ENCODE data around the gene ARRDC5.
"Not testable (repeated sequence)": the region's sequence is repeated elsewhere in the genome, so short reads cannot be mapped to it uniquely, and the experiment has no call there.

The ARRDC5 gene

DNA sequence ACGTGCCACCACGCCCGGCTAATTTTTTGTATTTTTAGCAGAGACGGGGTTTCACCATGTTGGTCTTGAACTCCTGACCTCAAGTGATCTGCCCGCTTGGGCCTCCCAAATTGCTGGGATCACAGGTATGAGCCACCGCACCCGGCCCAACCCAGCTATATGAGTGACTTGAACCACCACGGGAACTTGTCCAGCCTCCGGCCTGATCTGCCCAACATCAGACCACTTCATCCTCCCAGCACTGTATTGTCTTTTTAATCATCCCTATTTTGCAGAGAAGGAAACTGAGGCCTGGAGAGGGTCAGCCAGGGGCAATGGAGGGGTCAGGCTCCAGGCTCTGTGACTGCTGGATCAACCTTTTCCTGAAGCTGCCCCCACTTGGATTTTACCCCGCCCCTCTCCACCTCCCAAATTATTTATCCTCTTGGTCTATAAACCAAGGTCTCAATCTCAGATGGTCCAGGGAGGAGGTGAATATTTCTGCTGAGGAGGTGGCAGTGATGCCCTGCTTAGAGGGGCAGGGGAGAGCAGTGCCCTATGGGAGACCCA is 34.3 kb downstream of the ARRDC5 start:
- DNase-seq (ENCODE audit: low spot score): no peak

DNA sequence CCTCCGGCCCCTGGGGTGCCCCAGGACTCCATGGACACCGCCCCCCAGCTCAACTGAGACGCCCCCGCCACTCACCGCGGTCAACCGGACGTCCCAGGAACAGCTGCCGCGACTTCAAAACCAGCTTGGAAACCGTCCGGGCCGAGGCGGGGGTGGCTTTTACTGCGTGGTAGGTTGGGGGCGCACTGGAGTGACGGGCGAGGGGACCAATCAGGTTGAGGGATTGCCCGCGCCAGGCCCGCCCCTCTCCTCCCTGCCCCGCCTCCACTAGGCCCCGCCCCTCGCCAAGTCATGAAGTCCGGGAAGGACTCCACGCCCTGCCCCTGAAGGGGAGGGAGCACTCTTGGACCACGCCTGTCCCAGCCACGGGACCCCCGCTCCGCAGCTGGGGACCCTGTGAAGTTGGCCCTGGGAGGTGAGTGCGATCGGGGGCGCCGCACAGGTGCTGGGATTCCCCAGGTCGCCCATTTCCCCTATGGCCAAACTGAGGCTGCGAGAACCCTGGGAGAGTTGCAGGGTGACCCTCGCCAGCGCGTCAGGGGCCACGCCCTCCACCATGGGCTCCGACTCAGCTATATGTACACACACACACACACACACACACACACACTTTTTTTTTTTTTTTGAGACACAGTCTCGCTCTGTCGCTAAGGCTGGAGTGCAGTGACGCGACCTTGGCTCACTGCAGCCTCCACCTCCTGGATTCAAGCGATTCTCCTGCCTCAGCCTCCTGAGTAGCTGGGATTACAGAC is 35.0 kb downstream of the ARRDC5 start, which contains the start of gene PLIN3:
PLIN3 (minus strand) TSS at position 134 of the 752 bp plus-strand sequence. CDS start 6,273 bp downstream, outside the sequence.
- peak; percentile 89 for DNase-seq (ENCODE audit: low spot score)

DNA sequence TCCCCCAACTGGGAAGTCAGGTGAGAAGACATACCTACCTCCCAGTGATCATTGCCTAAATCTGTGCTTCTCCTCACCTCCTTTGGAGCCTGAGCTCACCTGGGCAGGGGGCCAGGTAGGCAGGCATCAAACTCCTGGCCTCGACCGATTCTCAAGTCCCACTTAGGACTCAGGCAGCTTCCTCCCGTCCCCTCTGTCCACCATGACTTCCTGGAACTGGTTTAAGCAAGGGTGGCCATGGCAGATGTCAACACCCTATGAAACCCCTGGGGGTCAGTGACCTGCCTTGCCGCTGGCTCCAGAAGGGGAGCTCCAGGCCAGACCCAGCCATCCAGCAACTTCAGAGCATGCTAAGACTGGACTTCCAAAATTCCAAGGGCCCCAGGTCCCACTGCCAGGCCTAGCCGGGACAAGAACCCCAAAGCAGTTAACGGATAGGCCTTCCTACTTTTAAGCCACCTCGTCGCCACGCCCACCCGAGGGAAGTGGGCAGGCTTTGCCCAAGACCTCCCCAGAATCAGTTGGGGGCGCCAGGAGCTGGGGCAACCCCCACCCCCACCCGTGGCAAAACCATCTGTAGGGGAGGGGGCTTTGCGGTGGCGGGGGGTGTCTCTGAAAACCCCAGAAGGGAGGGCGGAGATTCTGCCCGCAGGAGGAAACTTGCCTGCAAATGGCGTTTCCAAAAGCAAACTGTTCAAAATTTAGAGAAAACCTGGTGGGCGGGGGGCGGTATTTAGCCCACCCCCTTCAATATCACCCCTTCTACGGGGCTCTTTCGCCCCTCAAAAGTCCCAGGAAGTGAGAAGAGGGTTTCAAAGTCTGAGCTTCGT is 35.9 kb downstream of the ARRDC5 start:
- DNase-seq (ENCODE audit: low spot score): no peak

DNA sequence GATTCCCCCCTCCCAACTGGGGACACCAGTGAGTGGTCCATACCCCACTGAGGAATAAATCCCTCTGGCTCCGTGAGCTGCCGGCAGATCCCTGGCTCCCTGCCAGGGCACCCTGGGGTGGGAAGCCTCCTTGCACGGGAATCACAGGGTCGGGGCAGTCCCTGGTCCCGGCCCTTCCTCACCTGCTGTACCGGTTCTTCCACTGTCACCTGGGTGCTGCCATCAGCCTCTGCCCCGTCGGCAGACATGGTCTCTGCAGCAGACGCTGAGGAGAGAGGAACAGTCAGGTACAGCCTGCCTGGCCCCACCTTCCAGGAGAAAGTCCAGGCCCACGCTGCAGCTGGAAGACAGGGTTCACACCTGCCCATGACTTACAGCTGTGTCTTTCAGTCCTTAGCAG is 41.5 kb downstream of the ARRDC5 start:
- DNase-seq (ENCODE audit: low spot score): no peak

DNA sequence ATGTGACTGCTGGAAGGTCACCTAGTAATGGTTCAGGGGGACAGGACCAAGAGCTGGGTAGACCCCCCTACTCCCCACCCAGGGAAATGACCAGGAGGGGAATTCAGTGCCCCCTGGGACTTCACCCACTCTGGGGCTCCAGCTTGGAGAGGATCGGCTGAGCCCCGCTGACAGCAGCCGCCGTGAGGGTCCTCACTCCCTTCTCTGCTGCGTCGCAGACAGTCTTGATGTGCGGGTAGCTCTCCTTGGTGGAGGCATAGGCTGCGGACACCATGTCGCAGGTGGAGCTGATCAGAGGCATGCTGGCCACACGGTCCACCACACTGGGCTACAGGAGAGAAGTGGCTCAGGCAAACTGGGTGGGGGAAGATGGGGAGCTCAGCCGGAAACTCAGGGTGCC is 43.0 kb downstream of the ARRDC5 start:
- DNase-seq (ENCODE audit: low spot score): no peak

DNA sequence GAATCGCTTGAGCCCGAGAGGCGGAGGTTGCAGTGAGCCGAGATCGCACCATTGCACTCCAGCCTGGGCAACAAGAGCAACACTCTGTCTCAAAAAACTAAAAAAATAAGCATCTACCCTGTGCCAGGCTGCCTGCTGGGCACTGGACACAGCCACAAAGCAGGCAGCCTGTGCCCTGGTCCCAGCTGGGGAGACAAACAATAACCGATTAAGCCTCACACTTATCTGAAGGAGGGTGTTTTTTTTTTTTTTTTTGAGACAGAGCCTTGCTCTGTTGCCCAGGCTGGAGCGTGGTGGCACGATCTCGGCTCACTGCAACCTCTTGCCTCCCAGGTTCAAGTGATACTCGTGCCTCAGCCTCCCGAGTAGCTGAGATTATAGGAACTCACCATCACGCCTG is 46.2 kb downstream of the ARRDC5 start:
- DNase-seq (ENCODE audit: low spot score): peak; percentile 73

DNA sequence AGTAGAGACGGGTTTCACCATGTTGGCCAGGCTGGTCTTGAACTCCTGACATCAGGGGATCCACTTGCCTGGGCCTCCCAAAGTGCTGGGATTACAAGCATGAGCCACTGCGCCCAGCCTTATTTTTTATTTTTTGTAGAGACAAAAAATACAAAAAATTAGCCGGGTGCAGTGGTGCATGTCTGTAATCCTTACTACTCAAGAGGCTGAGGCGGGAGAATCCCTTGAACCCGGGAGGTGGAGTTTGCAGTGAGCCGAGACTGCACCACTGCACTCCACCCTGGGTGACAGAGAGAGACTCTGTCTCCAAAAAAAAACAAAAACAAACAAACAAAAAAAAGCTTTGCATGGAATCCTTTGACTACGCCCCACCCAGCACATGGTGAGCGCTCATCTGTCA is 49.2 kb downstream of the ARRDC5 start:
- DNase-seq (ENCODE audit: low spot score): not testable (repeated sequence)

DNA sequence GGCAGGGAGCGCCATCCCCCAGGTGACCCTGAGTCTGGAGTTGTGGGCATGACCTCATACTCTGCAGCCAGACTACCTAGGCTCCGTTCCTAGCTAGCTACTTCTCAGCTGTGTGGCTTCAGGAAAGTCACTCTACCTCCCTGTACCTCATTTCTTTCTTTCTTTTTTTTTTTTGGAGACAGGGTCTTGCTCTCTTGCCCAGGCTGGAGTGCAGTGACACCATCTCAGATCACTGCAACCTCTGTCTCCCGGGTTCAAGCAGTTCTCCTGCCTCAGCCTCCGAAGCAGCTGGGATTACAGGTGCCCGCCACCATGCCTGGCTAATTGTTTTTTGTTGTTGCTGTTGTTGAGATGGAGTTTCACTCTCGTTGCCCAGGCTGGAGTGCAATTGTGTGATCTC is 50.2 kb downstream of the ARRDC5 start:
- no peak for DNase-seq (ENCODE audit: low spot score)

DNA sequence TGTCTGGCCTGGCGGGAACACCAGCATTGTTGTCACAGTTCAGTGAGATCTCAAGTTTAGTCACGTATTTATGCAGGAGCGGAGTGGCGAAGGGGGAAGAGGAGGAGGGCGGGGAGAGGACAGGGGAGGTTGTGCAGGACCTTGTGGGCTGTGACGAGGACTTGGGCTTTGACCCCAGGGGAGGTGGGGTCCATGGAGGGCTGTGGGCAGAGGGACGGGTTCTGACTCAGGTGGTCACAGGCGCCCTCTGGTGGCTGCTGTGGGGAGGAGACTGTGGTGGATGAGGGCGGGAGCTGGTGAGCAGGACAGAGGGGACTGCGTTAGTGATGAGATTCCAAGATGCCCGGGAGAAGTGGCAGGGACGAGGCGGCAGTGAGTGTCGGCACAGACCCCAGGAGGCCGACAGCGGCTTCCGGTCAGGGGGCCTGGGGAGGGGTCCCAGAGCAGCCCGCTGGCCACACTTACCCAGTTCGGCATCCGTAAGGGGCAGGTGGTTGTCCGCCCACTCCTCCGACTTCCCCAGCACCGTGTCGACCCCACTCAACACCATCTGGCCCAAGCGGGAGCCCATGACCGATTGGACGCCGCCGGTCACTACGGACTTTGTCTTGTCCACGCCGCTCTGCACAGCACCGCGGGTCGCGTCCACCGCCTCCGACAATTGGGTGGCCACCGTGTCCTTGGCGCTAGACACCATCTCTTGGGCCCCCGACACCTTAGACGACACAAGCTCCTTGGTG is 51.0 kb downstream of the ARRDC5 start:
- peak; percentile 51 for DNase-seq (ENCODE audit: low spot score)

DNA sequence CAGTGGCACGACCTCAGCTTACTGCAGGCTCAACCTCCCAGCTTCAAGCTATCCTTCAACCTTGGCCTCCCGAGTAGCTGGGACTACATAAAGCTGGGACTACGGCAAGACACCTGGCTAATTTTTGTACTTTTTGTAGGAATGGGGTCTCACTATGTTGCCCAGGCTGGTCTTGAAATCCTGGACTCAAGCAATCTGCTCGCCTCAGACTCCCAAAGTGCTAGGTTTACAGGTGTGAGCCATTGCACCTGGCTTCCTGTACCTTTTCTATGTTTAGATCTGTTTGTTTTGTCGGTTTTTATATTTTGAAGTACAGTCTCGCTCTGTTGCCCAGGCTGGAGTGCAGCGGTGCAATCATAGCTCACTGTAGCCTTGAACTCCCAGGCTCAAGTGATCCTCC is 53.7 kb downstream of the ARRDC5 start:
- no peak for DNase-seq (ENCODE audit: low spot score)

DNA sequence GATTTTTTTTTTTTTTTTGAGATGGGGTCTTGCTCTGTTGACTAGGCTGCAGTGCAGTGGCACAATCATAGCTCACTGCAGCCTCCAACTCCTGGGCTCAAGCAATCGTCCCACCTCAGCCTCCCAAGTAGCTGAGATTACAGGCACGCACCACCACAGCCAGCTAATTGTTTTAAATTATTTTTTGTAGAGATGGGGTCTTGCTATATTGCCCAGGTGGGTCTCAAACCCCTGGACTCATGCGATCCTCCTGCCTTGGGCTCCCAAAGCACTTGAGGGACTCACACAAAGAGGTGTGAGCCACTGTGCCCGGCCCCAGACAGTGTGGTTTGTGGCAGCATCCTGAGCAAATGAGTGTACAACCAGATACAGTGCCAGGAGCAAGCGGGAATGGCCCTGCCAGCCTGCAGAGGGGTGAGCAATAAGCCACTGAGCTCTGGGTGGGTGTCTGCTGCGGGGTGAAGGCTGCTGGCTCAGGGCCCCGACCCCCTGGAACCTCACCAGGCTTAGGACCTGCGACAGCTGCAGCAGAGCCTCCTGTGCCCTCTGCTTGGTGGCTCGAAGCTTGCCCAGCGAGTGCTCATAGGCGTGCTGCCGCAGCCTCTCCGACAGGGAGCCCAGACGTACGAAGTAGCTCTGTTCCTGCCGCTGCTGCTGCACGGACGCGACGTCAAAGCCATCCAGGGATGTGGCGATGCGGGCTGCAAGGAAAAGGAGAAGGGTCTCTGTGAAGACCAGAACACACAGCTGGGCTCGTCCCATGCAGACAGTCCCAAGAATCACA is 55.3 kb downstream of the ARRDC5 start:
- no peak for DNase-seq (ENCODE audit: low spot score)

DNA sequence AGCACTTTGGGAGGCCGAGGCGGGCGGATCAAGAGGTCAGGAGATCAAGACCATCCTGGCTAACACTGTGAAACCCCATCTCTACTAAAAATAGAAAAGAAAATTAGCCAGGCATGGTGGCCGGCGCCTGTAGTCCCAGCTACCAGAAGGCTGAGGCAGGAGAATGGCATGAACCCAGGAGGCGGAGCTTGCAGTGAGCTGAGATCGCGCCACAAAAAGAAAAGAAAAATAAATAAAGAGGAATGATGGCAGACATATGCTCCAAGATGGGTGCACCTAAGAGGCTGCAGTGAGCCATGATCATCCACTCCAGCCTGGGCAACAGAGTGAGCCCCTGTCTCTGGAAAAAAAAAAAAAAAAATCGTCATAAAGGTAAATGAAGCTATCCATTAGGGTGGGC is 56.7 kb downstream of the ARRDC5 start:
- not testable (repeated sequence) for DNase-seq (ENCODE audit: low spot score)

DNA sequence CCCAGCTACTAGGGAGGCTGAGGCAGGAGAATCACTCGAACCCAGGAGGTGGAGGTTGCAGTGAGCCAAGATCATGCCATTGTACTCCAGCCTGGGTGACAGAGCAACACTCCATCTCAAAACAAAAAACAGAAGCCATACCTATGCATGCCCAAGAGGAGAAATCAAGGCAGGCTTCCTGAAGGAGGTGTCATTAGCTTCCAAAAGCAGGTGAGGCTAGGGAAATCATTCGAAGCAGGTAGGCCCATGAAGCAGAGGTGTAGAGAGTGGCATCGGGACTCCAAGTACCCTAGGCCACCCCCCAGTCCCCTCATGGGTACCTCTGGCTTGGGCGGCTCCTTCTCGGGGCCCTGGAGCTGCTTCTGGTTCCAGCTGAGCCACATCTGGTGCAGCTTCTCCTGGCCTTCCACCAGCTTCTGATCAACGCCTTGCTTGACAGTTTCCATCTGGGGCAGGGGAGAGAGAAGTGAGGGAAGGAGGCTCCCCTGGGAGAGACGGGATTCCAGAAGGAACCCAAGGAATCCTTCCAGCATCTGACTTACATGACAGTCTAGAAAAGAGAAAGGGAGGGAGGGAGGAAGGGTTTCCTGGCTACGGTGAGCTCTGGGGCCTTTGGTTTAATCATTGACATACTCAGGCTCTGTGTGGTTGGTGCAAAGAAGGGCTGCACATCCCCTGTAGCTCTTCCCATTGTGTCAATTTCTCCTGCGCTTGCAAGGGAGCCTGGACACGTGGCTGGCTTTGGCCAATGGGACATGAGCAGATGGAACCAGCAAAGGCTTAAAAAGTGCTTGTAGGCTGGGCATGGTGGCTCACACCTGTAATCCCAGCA is 58.1 kb downstream of the ARRDC5 start:
- no peak for DNase-seq (ENCODE audit: low spot score)

DNA sequence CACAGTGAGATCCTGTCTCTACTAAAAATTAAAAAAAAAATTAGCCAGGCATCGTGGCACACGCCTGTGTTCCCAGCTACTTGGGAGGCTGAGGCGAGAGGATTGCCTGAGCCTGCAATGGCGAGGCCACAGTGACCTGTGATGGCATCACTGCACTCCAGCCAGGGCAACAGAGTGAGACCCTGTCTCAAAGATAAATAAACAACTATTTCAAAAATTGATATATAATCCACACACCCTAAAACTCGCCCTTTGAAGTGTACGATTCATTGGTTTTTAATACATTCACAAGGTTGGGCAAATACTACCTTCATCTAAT is 59.1 kb downstream of the ARRDC5 start:
- no peak for DNase-seq (ENCODE audit: low spot score)
